Testis (tissue), 3 donors: ENCODE measurements around the gene SPRYD3. TPM values are rescaled to one million over a fixed set of nuclear protein-coding genes. Genes with fewer than 3 reads are reported as not detected.

Experiments used
- microRNA-seq, 2 donors: library from miRNA; unstranded; fragments of <30 nt; microRNA quantifications; one replicate each; pipeline ENCODE4, GENCODE V29; 2016; ENCODE audit warnings: borderline number of aligned reads in 2 of 2, borderline replicate concordance in 1 of 2
- polyA plus RNA-seq: library from polyadenylated mRNA; stranded (reverse); fragments of 350-450 nt; fragmentation: Illumina TruSeq; extraction: RNeasy Lipid Tissue Mini Kit (QIAGEN cat#74804); gene quantifications from one replicate; pipeline ENCODE4 v1.2.3, GENCODE V29; 2014; ENCODE audit warnings: low read depth, low replicate concordance; ENCODE audit not compliant: insufficient read depth
- small RNA-seq, 2 donors: library from RNA; depleted of rRNA; stranded (forward); fragments of <200 nt; gene quantifications; one replicate each; pipeline ENCODE3, GENCODE V24; 2016
- total RNA-seq, 2 donors: library from RNA; depleted of rRNA; stranded (reverse); fragments of >200 nt; gene quantifications; one replicate each; pipeline ENCODE4 v1.2.3, GENCODE V29; 2016

Gene SPRYD3
- total and polyA plus RNA-seq, 3 donors from 2014 or later = 27.7 to 29.5 (median 29.5) TPM

Small RNA genes lying within 50 kb of the gene (microRNA-seq; reads per million reads assigned to microRNA genes)
- gene MIR6757 = 0 reads per million in 2 donors

Small RNA genes lying within 50 kb of the gene (small RNA-seq; reads per million reads assigned to genes)
- 0 reads per million in 2 donors for gene MIR6757

Other genes with a start within 250 kb of the SPRYD3 start
- gene KRT79, start 245.1 kb downstream of the SPRYD3 start, total RNA-seq = under 1 TPM; 0.19 to 0.24 TPM
- not detected for gene KRT79, start 245.1 kb downstream of the SPRYD3 start, polyA plus RNA-seq
- 1 to 10 TPM in 1 of 2 donors, under 1 TPM in 1; 0.93 to 1.1 TPM for gene KRT78, start 230.4 kb downstream of the SPRYD3 start, total RNA-seq
- gene KRT78, start 230.4 kb downstream of the SPRYD3 start, polyA plus RNA-seq = 0.99 TPM
- gene KRT8, start 174.3 kb downstream of the SPRYD3 start, total RNA-seq = 10 to 100 TPM; 13.2 to 14.6 TPM
- 63.0 TPM for gene KRT8, start 174.3 kb downstream of the SPRYD3 start, polyA plus RNA-seq
- 10 to 100 TPM; 20.2 to 35.9 TPM for gene KRT18, start 130.3 kb downstream of the SPRYD3 start, total RNA-seq
- gene KRT18, start 130.3 kb downstream of the SPRYD3 start, polyA plus RNA-seq = 51.9 TPM
- 100 to 1,000 TPM; 219 to 305 TPM for gene EIF4B, start 72.9 kb downstream of the SPRYD3 start, total RNA-seq
- gene EIF4B, start 72.9 kb downstream of the SPRYD3 start, polyA plus RNA-seq = 249 TPM
- 100 to 1,000 TPM; 108 to 138 TPM for gene TNS2, start 29.3 kb downstream of the SPRYD3 start, total RNA-seq
- 47.0 TPM for gene TNS2, start 29.3 kb downstream of the SPRYD3 start, polyA plus RNA-seq
- 100 to 1,000 TPM; 121 to 261 TPM for gene IGFBP6, start 18.3 kb upstream of the SPRYD3 start, total RNA-seq
- 185 TPM for gene IGFBP6, start 18.3 kb upstream of the SPRYD3 start, polyA plus RNA-seq
- gene SOAT2, start 24.1 kb upstream of the SPRYD3 start, total RNA-seq = under 1 TPM in 1 of 2 donors, not detected in 1; 0.19 TPM
- gene SOAT2, start 24.1 kb upstream of the SPRYD3 start, polyA plus RNA-seq = 0.25 TPM
- 10 to 100 TPM; 19.8 to 27.2 TPM for gene ZNF740, start 101.3 kb upstream of the SPRYD3 start, total RNA-seq
- gene ZNF740, start 101.3 kb upstream of the SPRYD3 start, polyA plus RNA-seq = 15.6 TPM
- 10 to 100 TPM; 73.9 to 93.7 TPM for gene CSAD, start 101.5 kb upstream of the SPRYD3 start, total RNA-seq
- 34.9 TPM for gene CSAD, start 101.5 kb upstream of the SPRYD3 start, polyA plus RNA-seq
- 1 to 10 TPM in 1 of 2 donors, under 1 TPM in 1; 0.24 to 1.2 TPM for gene ITGB7, start 127.9 kb upstream of the SPRYD3 start, total RNA-seq
- 3.7 TPM for gene ITGB7, start 127.9 kb upstream of the SPRYD3 start, polyA plus RNA-seq
- gene RARG, start 152.8 kb upstream of the SPRYD3 start, total RNA-seq = 10 to 100 TPM; 12.1 to 12.5 TPM
- gene RARG, start 152.8 kb upstream of the SPRYD3 start, polyA plus RNA-seq = 13.6 TPM
- gene ESPL1, start 188.9 kb upstream of the SPRYD3 start, total RNA-seq = 10 to 100 TPM; 16.5 to 24.5 TPM
- 30.5 TPM for gene ESPL1, start 188.9 kb upstream of the SPRYD3 start, polyA plus RNA-seq
- 100 to 1,000 TPM; 430 to 494 TPM for gene PFDN5, start 216.2 kb upstream of the SPRYD3 start, total RNA-seq
- 797 TPM for gene PFDN5, start 216.2 kb upstream of the SPRYD3 start, polyA plus RNA-seq
- gene MYG1, start 220.3 kb upstream of the SPRYD3 start, total RNA-seq = 100 to 1,000 TPM; 106 to 117 TPM
- gene MYG1, start 220.3 kb upstream of the SPRYD3 start, polyA plus RNA-seq = 287 TPM
- gene AAAS, start 242.2 kb upstream of the SPRYD3 start, total RNA-seq = 100 to 1,000 TPM in 1 of 2 donors, 10 to 100 TPM in 1; 98.0 to 110 TPM
- gene AAAS, start 242.2 kb upstream of the SPRYD3 start, polyA plus RNA-seq = 79.3 TPM